Stomach (tissue), 9 donors: ENCODE measurements around the gene TAF1B. TPM values are rescaled to one million over a fixed set of nuclear protein-coding genes. Genes with fewer than 3 reads are reported as not detected.

Experiments used
- DNase-seq, 2 donors: peaks; one replicate each; pipeline versions ENCODE4 v3.0.0 to v3.0.0-alpha.2; 2013 to 2019
- H3K27ac ChIP-seq, 5 donors: fragments of 200-600 bp in 4 of 5; sonication (generic) in 4 of 5; one replicate each; pipeline ENCODE4 v1.5.1; 2013 to 2019; ENCODE audit warnings: mild to moderate bottlenecking in 1 of 5, moderate library complexity in 1 of 5
- H3K27me3 ChIP-seq, 3 donors: fragments of 200-600 bp; sonication (generic); one replicate each; pipeline ENCODE4 v1.5.1; 2017 to 2019; ENCODE audit warnings: mixed run types in 1 of 3
- H3K36me3 ChIP-seq, 4 donors: fragments of 200-600 bp; sonication (generic); 1 replicate in 3 of 4; 2 replicates in 1 of 4; pipeline ENCODE4 v1.5.1; 2016 to 2019
- H3K4me1 ChIP-seq, 4 donors: fragments of 200-600 bp; sonication (generic); one replicate each; pipeline ENCODE4 v1.5.1; 2016 to 2019
- H3K4me3 ChIP-seq, 4 donors: fragments of 200-600 bp; sonication (generic) in 3 of 4; one replicate each; pipeline ENCODE4 v1.5.1; 2016 to 2019; ENCODE audit warnings: mild to moderate bottlenecking in 1 of 4
- H3K9me3 ChIP-seq, 4 donors: fragments of 200-600 bp; sonication (generic); one replicate each; pipeline ENCODE4 v1.5.1; 2016 to 2019
- CTCF ChIP-seq, 7 experiments: fragments of 450-650 bp in 4 of 7; fragments of 200-600 bp in 3 of 7; sonication (generic) in 3 of 7; IDR thresholded peaks; one replicate each; pipeline ENCODE4 v1.5.1; 2016 to 2019; ENCODE audit warnings: antibody characterized with exemption in 7 of 7, control low read depth in 2 of 7, mild to moderate bottlenecking in 1 of 7
- EP300 ChIP-seq: sonication (generic); formaldehyde crosslinking; IDR thresholded peaks from one replicate; pipeline ENCODE4 v1.6.1; 2017; ENCODE audit warnings: antibody characterized with exemption
- POLR2A ChIP-seq, 4 donors: fragments of 450-650 bp; IDR thresholded peaks; one replicate each; pipeline ENCODE4 v1.6.1; 2016; ENCODE audit warnings: antibody characterized with exemption in 4 of 4, control low read depth in 2 of 4, mild to moderate bottlenecking in 1 of 4, moderate library complexity in 1 of 4
- POLR2AphosphoS5 ChIP-seq, 3 donors: sonication (generic); formaldehyde crosslinking; IDR thresholded peaks; one replicate each; pipeline ENCODE4 v1.6.1; 2016; ENCODE audit warnings: antibody characterized with exemption in 3 of 3
- WGBS, 5 donors: extraction: QIAGEN DNeasy Blood & Tissue Kit in 3 of 5; methylation state at CpG; one replicate each; pipeline versions ENCODE4 v1.1.5 to v1.1.7; 2013 to 2018; 5-methylcytosine and 5-hydroxymethylcytosine counted together
- intact Hi-C: fragments of 100-400 bp; cut with DNase I; formaldehyde crosslinking; loops from one replicate; pipeline ENCODE4 v1.15.1; 2023; ENCODE audit warnings: low total_unique reads
- polyA plus RNA-seq, 3 donors: library from polyadenylated mRNA; stranded (reverse); fragments of 200-250 nt; gene quantifications; one replicate each; pipeline ENCODE4 v1.2.3, GENCODE V29; 2013
- total RNA-seq, 5 donors: library from RNA; depleted of rRNA; stranded (reverse); fragments of >200 nt; gene quantifications; one replicate each; pipeline versions ENCODE4 v1.1.0 to v1.2.3, GENCODE V29; 2014 to 2016
- donor health status: healthy with polysubstance abuse.
- donor health status: Bipolar disorder and iron deficiency.
- donor health status: healthy.

Gene TAF1B
- total and polyA plus RNA-seq, 8 donors = 3.8 to 34.6 (median 6.4) TPM

GRCh38 chr2:9884436-9884835, 41.2 kb downstream of the TAF1B start:
- 94 to 97% (median 97%) methylated on average over 6 of the region's 6 CpGs for WGBS, 5 donors
- no peak overlapping the region for H3K27ac ChIP-seq
- H3K4me1 ChIP-seq = peaks cover 0 to 3% (median under 1%) of the 10 kb centered on the region in 4 donors
- H3K27me3 ChIP-seq = no peaks in the 10 kb centered on the region
- TF ChIP-seq EP300 (no peak), POLR2AphosphoS5 (IDR thresholded peaks at IDR 0.05) (no peak), POLR2A (IDR thresholded peaks at IDR 0.05) (no peak), CTCF (IDR thresholded peaks at IDR 0.05) (no peak)
- DNase-seq = no peak
- H3K9me3 ChIP-seq = peaks cover 0 to 13% (median 0%) of the 10 kb centered on the region in 4 donors
- H3K4me3 ChIP-seq = no peak overlapping the region
- H3K36me3 ChIP-seq = peaks cover 8 to 55% (median 49%) of the 10 kb centered on the region in 4 donors
- intact Hi-C loops = no loop called here

DNA sequence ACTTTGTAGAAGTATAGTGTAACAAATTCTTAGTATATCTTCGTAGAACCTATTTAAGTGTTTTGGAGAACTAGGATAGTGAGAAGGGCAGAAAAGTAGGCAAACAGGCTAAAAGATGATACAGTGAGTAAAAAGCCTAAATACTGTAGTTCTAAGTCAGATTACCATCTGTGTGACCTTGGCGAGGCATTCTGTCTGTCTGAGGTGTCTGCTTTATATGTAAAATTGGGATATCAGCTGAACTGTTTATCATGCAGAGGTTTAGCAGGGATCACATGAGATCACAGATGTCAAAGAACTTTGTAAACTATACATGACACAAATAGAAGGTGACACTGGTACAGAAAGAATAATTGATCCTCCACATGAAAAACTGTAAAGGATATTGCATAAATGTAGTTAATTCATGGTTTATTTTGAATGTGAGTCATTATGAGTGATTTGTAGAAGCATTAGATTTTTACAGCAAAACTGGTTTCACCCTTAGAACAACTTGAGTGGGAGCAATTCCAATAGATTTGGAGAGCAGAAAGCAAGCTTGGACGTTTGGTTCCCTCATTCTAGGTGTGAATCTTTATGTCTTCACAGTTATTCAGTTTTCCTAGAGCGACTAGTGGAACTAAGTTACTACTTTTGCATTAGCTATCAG, 41.9 kb downstream of the TAF1B start:
- Histone ChIP-seq H3K27ac (no peak overlapping the region), H3K4me1 (peaks cover 0 to 10% (median 4%) of the 10 kb centered on the region in 4 donors), H3K27me3 (no peaks in the 10 kb centered on the region), H3K4me3 (no peak overlapping the region), H3K36me3 (peaks cover 8 to 48% (median 44%) of the 10 kb centered on the region in 4 donors), H3K9me3 (peaks cover 0 to 13% (median 0%) of the 10 kb centered on the region in 4 donors)
- intact Hi-C loops = no loop called here
- 56 to 88% (median 80%) methylated on average over 4 of the region's 4 CpGs for WGBS, 5 donors
- no peak for DNase-seq
- TF ChIP-seq EP300 (no peak), POLR2A (IDR thresholded peaks at IDR 0.05) (no peak), CTCF (IDR thresholded peaks at IDR 0.05) (no peak), POLR2AphosphoS5 (IDR thresholded peaks at IDR 0.05) (no peak)

- Histone ChIP-seq H3K4me1 (peaks cover 0 to 13% (median 4%) of the 10 kb centered on the region in 4 donors), H3K27me3 (no peaks in the 10 kb centered on the region), H3K4me3 (no peak overlapping the region), H3K36me3 (peaks cover 8 to 42% (median 40%) of the 10 kb centered on the region in 4 donors), H3K9me3 (peaks cover 0 to 13% (median 0%) of the 10 kb centered on the region in 4 donors), H3K27ac (no peak overlapping the region)
- no peak for TF ChIP-seq POLR2A (IDR thresholded peaks at IDR 0.05)
- TF ChIP-seq EP300 = no peak
- no peak for TF ChIP-seq POLR2AphosphoS5 (IDR thresholded peaks at IDR 0.05)
- no peak for TF ChIP-seq CTCF (IDR thresholded peaks at IDR 0.05)
- intact Hi-C loops = no loop called here
- no peak for DNase-seq
- 94 to 100% (median 98%) methylated on average over 1 of the region's 1 CpG for WGBS, 5 donors
Observed at GRCh38 chr2:9887513-9887912, 44.2 kb downstream of the TAF1B start.

GRCh38 chr2:9889812-9890261, 46.6 kb downstream of the TAF1B start:
- 9 to 39% (median 22%) methylated on average over 3 of the region's 3 CpGs for WGBS, 5 donors
- Histone ChIP-seq H3K4me3 (no peak overlapping the region), H3K27me3 (no peaks in the 10 kb centered on the region), H3K36me3 (peaks cover 8 to 26% (median 18%) of the 10 kb centered on the region in 4 donors), H3K9me3 (peaks cover 0 to 13% (median 0%) of the 10 kb centered on the region in 4 donors), H3K27ac (no peak overlapping the region), H3K4me1 (peaks cover 0 to 13% (median 4%) of the 10 kb centered on the region in 4 donors)
- no peak for TF ChIP-seq EP300
- no peak for TF ChIP-seq POLR2A (IDR thresholded peaks at IDR 0.05)
- no peak for TF ChIP-seq POLR2AphosphoS5 (IDR thresholded peaks at IDR 0.05)
- no peak for TF ChIP-seq CTCF (IDR thresholded peaks at IDR 0.05)
- peak in 1 of 2 donors; percentile 24 for DNase-seq
- intact Hi-C loops = no loop called here
